Posterior cingulate gyrus (tissue), 11 donors: Measurements from ENCODE around the gene ZBTB7C.

Source experiments
- DNase-seq, 10 donors: peaks; one replicate each; pipeline versions ENCODE4 v3.0.0 to v3.0.0-alpha.2; 2020 to 2021; ENCODE audit warnings: mixed read lengths in 3 of 10
- intact Hi-C: fragments of 100-400 bp; cut with DNase I; formaldehyde crosslinking; loops from one replicate; pipeline ENCODE4 v1.15.1; 2023

Gene ZBTB7C

GRCh38 chr18:48161191-48161910 is 247.8 kb downstream of the ZBTB7C start:
- intact Hi-C loops: no loop called here

GRCh38 chr18:48160622-48161021 is 248.6 kb downstream of the ZBTB7C start:
- intact Hi-C loops: no loop called here
- no peak for DNase-seq

More at GRCh38 chr18:48161191-48161910, 247.8 kb downstream of the ZBTB7C start:
- peak; percentile 67 to 97 (median 83) for DNase-seq

- DNase-seq: no peak
- intact Hi-C loops: no loop called here
Observed at GRCh38 chr18:48159816-48160215, 249.4 kb downstream of the ZBTB7C start.

GRCh38 chr18:48158721-48159120 is 250.5 kb downstream of the ZBTB7C start:
- no peak for DNase-seq
- intact Hi-C loops: no loop called here

GRCh38 chr18:48157956-48158355 is 251.2 kb downstream of the ZBTB7C start:
- peak in 1 of 10 donors; percentile 5 for DNase-seq
- intact Hi-C loops: no loop called here

- DNase-seq: no peak
- intact Hi-C loops: no loop called here
Observed at GRCh38 chr18:48155856-48156255, 253.3 kb downstream of the ZBTB7C start.

- intact Hi-C loops: no loop called here
Observed at GRCh38 chr18:48154828-48155227, 254.4 kb downstream of the ZBTB7C start.

GRCh38 chr18:48153613-48154481 is 255.3 kb downstream of the ZBTB7C start:
- intact Hi-C loops: no loop called here
- no peak for DNase-seq

More at GRCh38 chr18:48154828-48155227, 254.4 kb downstream of the ZBTB7C start:
- DNase-seq: no peak

- intact Hi-C loops: no loop called here
- DNase-seq: no peak
Observed at GRCh38 chr18:48152549-48152948, 256.6 kb downstream of the ZBTB7C start.

GRCh38 chr18:48151421-48152065 is 257.6 kb downstream of the ZBTB7C start:
- no peak for DNase-seq
- intact Hi-C loops: no loop called here

GRCh38 chr18:48149020-48149685 is 260.0 kb downstream of the ZBTB7C start:
- intact Hi-C loops: no loop called here
- DNase-seq: peak in 1 of 10 donors; percentile 30

- intact Hi-C loops: no loop called here
- peak in 1 of 10 donors; percentile 48 for DNase-seq
Observed at GRCh38 chr18:48142994-48143393, 266.2 kb downstream of the ZBTB7C start.

GRCh38 chr18:48142353-48142752 is 266.8 kb downstream of the ZBTB7C start:
- intact Hi-C loops: no loop called here

GRCh38 chr18:48140731-48141130 is 268.5 kb downstream of the ZBTB7C start:
- intact Hi-C loops: no loop called here
- peak in 1 of 10 donors; percentile 62 for DNase-seq

More at GRCh38 chr18:48142353-48142752, 266.8 kb downstream of the ZBTB7C start:
- DNase-seq: peak in 1 of 10 donors; percentile 62

- DNase-seq: peak in 1 of 10 donors; percentile 74
- intact Hi-C loops: no loop called here
Observed at GRCh38 chr18:48139431-48140347, 269.5 kb downstream of the ZBTB7C start.

GRCh38 chr18:48138660-48139430 is 270.3 kb downstream of the ZBTB7C start:
- intact Hi-C loops: no loop called here
- peak in 1 of 10 donors; percentile 76 for DNase-seq

- peak in 1 of 10 donors; percentile 14 for DNase-seq
- intact Hi-C loops: no loop called here
Observed at GRCh38 chr18:48138210-48138609, 271.0 kb downstream of the ZBTB7C start.

- intact Hi-C loops: no loop called here
- peak in 1 of 10 donors; percentile 38 for DNase-seq
Observed at GRCh38 chr18:48137374-48138081, 271.7 kb downstream of the ZBTB7C start.
